Anterior cingulate cortex (tissue), 58 donors: Measurements from ENCODE around the gene CABP4.
"Not testable (repeated sequence)": the region's sequence is repeated elsewhere in the genome, so short reads cannot be mapped to it uniquely, and the experiment has no call there.

ENCODE experiments used
- DNase-seq, 58 donors: peaks; one replicate each; lab custom pipeline; 2025; lab: John Stamatoyannopoulos, UW

Gene CABP4

GRCh38 chr11:67450796-67451657 lies 4.1 kb upstream of the CABP4 start:
- DNase-seq: no peak

DNA sequence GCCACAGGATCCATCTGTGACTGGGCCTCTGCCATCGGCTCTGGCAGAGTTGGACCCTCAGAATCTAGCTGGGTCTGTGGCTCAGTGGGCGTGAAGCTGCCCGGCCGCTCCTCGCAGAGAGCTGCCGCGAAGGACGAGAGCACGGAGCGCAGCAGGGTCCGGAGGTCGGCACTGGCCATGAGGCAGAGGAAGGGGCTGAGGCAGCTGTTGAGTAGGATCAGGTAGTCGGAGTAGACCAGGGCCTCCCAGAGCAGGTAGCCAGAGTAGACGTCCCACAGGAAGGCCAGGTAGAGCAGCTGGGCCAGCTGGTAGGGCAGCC lies 3.5 kb upstream of the CABP4 start:
- DNase-seq: no peak

DNA sequence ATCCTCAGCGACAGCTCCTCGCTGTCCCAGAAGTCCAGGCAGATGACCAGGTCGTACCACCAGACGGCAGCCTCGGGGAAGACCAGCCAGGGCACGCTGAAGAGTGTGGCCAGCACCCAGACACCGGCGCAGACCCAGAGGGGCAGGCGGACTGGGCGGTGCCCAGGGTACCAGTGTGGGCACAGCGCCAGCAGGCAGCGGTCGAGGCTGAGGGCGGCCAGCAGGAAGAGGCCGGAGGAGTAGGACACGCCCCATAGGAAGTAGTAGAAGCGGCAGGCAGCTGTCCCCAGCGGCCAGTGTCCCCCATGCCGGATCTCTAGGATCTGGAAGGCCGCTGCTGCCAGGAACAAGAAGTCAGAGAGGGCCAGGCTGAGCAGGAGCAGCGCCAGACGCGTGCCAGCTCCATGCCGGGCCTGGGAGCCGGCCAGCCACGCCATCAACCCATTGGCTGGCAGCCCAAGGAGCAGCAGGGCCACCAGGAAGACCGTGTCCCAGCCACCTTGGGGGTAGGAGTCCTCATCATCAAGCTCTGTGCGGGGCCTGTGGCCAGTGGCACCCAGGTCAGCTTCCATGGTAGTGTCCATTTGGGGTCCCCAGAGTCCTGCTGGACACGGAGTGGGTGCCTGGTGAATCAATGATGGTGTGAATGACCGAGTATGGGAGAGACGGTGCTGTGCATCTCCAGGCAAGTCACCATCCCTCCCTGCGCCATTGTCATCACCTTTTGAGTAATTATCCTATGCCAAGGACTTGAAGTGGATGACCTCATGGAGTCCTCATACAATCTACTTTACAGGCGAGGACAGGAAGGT lies 2.8 kb upstream of the CABP4 start, which contains the start of gene GPR152:
Gene GPR152, minus strand, starts transcription at position 589 of the 812 bp plus-strand sequence. Its CDS starts 5 bp downstream, at position 584.
- DNase-seq: peak in 14 of 58 donors; percentile 10 to 69 (median 36)

DNA sequence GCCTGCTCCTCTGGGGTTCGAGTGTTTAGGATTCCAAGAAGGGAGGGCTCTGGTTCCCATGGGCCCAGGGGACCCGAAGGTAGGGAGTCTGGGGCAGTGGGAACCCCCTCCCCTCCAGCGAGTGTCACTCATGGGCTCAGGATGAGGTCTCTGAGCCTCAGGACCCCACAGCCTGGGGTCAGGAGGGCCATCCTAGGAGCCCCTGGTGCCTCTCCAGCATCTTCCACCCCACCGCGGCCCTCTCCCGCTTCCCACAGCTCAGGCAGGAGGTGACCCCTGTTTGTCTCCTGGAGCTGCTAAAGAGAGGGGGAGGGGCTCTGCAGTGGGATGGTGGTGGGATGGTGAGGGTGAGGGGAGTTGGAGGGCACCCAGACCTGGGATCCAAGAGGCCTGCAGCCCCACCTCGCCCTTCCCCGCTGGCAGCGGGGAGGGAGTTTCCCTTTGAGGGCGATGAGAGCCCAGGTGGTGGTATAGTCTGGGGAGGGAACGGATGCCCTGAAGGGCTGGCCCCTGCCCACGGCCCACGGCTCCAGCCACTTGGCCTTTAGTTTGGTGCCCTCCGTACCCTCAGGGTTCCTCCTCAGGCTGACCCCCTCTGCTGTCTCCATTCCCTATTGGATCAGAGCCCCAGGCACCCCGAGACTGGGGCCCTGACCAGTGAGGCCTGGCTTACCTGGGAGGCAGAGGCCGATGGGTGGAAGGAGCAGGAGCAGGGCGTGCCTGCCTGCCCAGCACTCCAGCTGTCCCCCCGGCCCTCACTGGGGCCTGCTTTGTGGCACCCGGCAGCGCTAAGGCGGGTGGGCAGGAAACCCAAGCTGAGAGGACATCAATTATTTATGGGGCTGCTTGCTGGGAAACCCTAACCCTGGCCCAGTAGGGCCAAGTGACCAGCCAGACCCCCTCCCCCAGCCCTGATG lies 1.1 kb upstream of the CABP4 start:
- no peak for DNase-seq

GRCh38 chr11:67456068-67456705 lies 1.0 kb downstream of the CABP4 start:
- DNase-seq: no peak

GRCh38 chr11:67457453-67457852 lies 2.3 kb downstream of the CABP4 start:
- no peak for DNase-seq

GRCh38 chr11:67458266-67458665 lies 3.1 kb downstream of the CABP4 start:
- no peak for DNase-seq

GRCh38 chr11:67463186-67463585 lies 8.0 kb downstream of the CABP4 start:
- no peak for DNase-seq

DNA sequence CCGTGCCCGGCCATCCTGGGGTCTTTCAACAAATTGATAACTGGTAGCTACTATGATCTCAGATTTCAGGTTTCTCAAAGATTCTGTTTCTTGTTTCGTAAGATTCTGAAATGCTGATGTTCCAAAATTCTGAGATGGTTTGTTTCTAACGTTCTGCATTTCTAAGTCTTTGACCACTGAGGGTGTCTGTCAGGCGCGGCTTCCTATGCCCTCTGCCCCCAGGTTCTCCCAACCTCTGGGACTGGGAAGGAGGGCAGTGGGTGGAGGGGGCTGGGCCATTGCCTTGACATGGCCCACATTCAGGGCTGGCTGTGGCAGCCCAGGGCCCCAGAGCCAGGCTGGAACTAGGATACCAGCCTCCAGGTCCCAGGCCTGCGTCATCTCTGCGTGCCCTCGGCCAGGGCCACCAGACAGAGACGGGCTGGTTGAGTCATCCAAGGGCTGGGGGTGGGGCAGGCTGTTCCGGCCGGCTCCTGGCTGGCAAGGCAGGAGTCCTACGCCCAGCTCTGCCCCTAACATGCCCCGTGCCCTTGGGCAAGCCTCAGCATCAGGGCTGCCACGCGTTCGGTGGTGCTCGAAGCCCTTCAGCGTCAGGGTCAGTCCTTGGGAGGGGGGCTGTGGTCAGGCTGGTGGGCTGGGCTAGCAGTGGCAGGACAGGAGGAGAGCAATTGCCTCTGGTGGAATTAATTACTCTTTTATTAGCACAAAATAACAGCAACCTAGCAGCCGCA lies 8.7 kb downstream of the CABP4 start:
- peak in 8 of 58 donors; percentile 12 to 72 (median 56) for DNase-seq

DNA sequence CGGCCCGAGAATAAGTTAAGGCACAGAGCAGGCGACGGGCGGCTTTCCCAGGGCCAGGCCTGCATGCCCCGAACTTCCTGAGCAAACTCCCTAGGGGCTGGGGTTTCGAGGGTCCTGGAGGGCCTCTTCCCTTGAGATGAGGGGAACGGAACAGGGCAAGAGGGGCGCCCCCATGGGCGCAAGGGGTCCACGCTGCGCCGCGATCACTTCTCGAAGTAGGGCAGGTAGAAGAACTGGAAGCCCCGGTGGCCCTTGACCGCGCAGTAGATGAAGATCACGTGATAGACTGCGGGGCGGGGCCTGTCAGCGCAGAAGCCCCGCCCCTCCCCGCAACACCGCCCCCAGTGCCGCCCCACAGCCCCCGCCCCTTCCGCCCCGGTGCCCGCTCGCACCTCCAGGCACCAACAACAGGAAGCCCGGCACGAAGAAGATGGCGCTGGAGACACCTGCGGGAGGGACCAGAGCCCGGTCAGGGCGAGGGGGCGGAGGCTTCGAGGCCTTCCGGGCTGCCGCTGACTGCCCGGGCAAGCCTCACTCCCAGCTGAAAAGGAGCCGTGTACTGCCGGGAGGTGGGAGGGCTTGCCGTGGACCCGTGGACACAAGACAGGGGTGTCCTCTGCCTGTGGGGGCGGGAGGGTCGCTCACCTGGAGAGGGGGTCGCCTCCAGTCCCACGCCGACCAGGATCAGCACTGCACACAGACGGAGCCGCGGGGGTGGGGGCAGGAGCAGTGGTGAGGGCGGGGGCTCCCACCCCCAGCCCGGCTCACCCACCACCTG lies 9.4 kb downstream of the CABP4 start:
- peak in 53 of 58 donors; percentile 16 to 86 (median 62) for DNase-seq

- DNase-seq: no peak
Measured at GRCh38 chr11:67465189-67465510, 10.0 kb downstream of the CABP4 start.

DNA sequence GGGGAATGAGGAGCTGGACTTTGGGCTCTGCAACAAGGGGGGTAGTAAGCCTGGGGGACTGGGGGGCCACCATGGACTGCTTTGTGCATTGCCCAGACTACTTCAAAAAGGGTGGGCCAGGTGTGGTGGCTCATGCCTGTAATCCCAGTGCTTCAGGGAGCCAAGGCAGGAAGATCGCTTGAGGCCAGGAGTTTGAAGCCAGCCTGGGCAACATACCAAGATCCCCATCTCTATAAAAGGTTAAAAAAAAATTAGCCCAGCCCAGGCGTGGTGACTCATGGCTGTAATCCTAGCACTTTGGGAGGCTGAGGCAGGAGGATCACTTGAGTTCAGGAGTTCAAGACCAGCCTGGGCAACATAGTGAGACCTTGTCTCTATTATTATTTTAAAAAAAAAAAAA lies 10.4 kb downstream of the CABP4 start:
- not testable (repeated sequence) for DNase-seq

GRCh38 chr11:67466367-67466766 lies 11.2 kb downstream of the CABP4 start:
- peak in 6 of 58 donors; percentile 16 to 56 (median 32) for DNase-seq

GRCh38 chr11:67466962-67467771 lies 12.0 kb downstream of the CABP4 start:
- DNase-seq: no peak

DNA sequence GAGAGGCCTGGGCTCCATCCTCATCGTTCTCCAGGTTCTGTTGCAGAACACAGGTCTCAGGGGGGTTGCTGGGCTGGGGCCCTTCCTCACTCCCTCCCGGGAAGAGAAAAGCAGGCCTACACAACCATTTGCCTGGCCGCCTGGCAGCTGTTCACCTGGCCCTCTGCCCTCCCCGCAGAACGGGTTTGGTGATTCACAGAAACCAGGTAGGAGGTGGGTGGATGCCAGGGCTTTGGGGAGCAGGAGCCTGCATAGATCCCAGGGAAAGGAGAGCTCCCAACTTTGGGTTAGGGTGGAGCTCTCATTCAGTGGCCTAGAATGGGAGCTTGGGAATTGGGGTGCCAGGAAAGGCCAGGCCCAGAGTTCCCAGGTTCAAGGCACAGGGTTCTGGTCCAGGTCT lies 12.9 kb downstream of the CABP4 start:
- DNase-seq: peak in 12 of 58 donors; percentile 13 to 49 (median 24)

- peak in 1 of 58 donors; percentile 51 for DNase-seq
Measured at GRCh38 chr11:67468456-67468758, 13.3 kb downstream of the CABP4 start.

DNA sequence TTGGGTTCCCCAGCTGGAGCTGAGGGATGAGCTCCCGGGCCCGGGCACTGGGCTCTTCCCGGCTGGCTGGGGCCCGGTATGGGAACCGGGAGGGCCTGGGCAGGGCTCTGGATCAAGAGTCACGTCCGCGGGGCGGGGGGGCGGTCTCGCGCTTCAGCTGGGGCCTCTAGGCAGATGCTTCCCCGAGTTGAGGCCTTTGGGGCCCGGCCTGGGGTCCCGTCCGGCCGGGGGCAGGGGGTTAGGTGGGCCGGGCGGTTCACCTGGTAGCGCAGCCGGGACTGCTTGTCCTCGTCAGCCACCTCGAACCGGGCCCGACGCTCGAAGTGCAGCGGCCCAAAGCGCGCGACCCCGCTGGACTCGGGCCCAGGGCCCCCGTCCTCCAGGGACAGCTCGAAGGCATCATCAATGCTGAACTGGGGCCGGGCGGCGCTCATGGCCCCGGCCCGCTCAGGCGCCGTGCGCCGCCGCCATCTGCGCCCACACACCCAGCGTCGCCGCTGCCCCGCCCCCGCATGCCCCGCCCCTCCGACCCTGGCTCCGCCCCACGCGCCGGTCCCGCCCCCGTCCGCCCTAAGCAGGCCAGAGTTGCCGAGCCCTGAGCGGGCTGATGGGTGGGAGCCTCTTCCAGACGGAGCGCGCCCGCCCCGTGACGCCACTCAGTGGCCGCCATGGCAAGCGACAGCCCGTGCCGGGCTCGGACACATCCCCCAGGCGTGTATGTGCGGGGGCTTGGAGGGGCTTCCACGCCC lies 13.8 kb downstream of the CABP4 start, which contains the start of gene TMEM134:
Gene TMEM134, minus strand, starts transcription at position 493 of the 749 bp plus-strand sequence. Its CDS starts 59 bp downstream, at position 434.
- peak; percentile 35 to 97 (median 90) for DNase-seq
